K562 (cell line): ENCODE measurements around the gene WIPF3.

Source experiments
- BHLHE40 ChIP-seq: IDR thresholded peaks from 2 replicates; pipeline ENCODE4 v1.6.1; 2011; ENCODE audit warnings: low read length, improper control_type of control experiment
- ESRRA ChIP-seq: fragments of 450-650 bp; IDR thresholded peaks from 2 replicates; pipeline ENCODE4 v1.6.1; 2014; ENCODE audit warnings: low read depth, mild to moderate bottlenecking, moderate library complexity, borderline replicate concordance
- MXI1 ChIP-seq: IDR thresholded peaks from 2 replicates; pipeline ENCODE4 v1.6.1; 2011; ENCODE audit warnings: low read depth, mild to moderate bottlenecking, improper control_type of control experiment, low read length
- NCOA1 ChIP-seq: fragments of 450-650 bp; IDR thresholded peaks from 2 replicates; pipeline ENCODE4 v1.6.1; 2016; ENCODE audit warnings: low read depth
- YY1 ChIP-seq, 3 experiments: IDR thresholded peaks; 2 replicates each; pipeline ENCODE4 v1.6.1; 2011; ENCODE audit warnings: low read length in 2 of 3, mild to moderate bottlenecking in 2 of 3, moderate library complexity in 2 of 3, borderline replicate concordance in 1 of 3, control low read depth in 1 of 3, low read depth in 1 of 3; ENCODE audit not compliant: insufficient read depth in 3 of 3, insufficient replicate concordance in 2 of 3, control insufficient read depth in 1 of 3, insufficient read length in 1 of 3; ENCODE audit errors: extremely low read depth in 1 of 3
- ZKSCAN1 ChIP-seq: fragments of 150-350 bp; IDR thresholded peaks from 2 replicates; pipeline ENCODE4 v1.6.1; 2016; ENCODE audit warnings: low read depth, low read length
- ZNF324 ChIP-seq: fragments of 250-450 bp; sonication (Bioruptor Pico); IDR thresholded peaks from 2 replicates; pipeline ENCODE4 v1.4.0; 2020; ENCODE audit warnings: mild to moderate bottlenecking
- ZNF707 ChIP-seq: fragments of 250-450 bp; sonication (Bioruptor Pico); conservative IDR thresholded peaks from 2 replicates; pipeline ENCODE4 v1.8.0; 2022; ENCODE audit warnings: inconsistent platforms, mild to moderate bottlenecking, moderate library complexity
- TF ChIP-seq, protein P1 (sequence below), 3 experiments: IDR thresholded peaks in 2 of 3; conservative IDR thresholded peaks in 1 of 3; 2 replicates each; pipeline ENCODE4 v1.5.1; 2011 to 2012; ENCODE audit warnings: low read length in 3 of 3, mild to moderate bottlenecking in 3 of 3, control low read depth in 2 of 3, improper control_type of control experiment in 1 of 3, inconsistent platforms in 1 of 3, low read depth in 1 of 3, mixed read lengths in 1 of 3, moderate library complexity in 1 of 3; ENCODE audit not compliant: insufficient read depth in 2 of 3

DNA sequence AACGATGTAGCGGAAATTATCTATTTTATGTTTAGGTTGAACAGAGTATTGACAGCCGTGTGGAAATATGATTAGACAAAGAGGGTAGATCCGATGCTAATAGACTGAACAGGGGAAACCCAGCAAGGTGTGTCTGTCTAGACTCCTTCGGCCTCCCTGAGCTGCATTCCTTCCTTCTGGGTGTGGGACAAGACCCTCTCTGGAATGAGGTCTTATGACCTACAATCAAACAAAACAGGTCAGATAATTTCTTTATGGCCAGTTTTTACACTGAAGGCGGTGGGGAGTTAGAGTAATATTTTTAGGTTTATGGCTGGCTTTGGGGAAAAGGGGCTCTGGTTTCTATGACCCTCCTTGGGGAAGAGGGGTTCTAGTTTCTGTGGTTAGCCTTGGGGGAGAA is 41.2 kb downstream of the WIPF3 start:
- TF ChIP-seq BHLHE40 (no peak), NCOA1 (no peak), MXI1 (no peak), ESRRA (0 out of 2 replicates have a peak, but pooled peaks have one; percentile 7), ZNF324 (CRISPR knock-in tag) (no peak), YY1 (IDR thresholded peaks at IDR 0.05; ENCODE audit: borderline replicate concordance in 1 of 3, control insufficient read depth in 1 of 3, extremely low read depth in 1 of 3, insufficient read depth in 3 of 3, insufficient read length in 1 of 3, insufficient replicate concordance in 2 of 3, low read depth in 1 of 3, low read length in 2 of 3) (no peak), ZNF707 (CRISPR knock-in tag) (no peak), ZKSCAN1 (no peak)
- TF ChIP-seq, protein P1, sequence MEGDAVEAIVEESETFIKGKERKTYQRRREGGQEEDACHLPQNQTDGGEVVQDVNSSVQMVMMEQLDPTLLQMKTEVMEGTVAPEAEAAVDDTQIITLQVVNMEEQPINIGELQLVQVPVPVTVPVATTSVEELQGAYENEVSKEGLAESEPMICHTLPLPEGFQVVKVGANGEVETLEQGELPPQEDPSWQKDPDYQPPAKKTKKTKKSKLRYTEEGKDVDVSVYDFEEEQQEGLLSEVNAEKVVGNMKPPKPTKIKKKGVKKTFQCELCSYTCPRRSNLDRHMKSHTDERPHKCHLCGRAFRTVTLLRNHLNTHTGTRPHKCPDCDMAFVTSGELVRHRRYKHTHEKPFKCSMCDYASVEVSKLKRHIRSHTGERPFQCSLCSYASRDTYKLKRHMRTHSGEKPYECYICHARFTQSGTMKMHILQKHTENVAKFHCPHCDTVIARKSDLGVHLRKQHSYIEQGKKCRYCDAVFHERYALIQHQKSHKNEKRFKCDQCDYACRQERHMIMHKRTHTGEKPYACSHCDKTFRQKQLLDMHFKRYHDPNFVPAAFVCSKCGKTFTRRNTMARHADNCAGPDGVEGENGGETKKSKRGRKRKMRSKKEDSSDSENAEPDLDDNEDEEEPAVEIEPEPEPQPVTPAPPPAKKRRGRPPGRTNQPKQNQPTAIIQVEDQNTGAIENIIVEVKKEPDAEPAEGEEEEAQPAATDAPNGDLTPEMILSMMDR (IDR thresholded peaks at IDR 0.05 in 2 of 3, conservative IDR thresholded peaks at IDR 0.05 in 1 of 3; ENCODE audit: insufficient read depth in 2 of 3, low read depth in 1 of 3, low read length in 3 of 3), result no peak
